Measurements from ENCODE around the gene ASAP2. TPM values are rescaled to one million over a fixed set of nuclear protein-coding genes. Genes with fewer than 3 reads are reported as not detected.

Gene ASAP2
- total RNA-seq, 3 donors from 2014 or later, result 50.4 to 84.1 (median 50.5) TPM

DNA sequence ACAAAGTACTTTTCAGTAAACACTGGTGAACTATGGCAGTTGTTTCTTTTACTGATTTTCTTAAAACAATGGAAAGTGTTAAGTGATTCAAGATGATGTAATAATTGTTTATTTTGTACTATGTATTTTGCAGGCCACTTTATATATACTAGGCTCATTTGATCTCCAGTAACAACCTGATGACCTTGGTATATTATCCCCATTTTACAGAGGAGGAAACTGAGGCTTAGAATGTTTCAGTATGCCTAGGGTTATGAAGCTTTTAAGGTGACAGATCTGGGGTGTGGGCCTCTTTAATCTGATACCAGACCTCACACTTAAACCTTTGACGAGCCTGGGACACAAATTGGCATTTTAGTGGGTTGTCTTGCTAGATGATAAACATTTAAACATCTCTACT, 153.5 kb downstream of the ASAP2 start:
- no peak for ATAC-seq
- intact Hi-C loops (cut with DNase I, micrococcal nuclease), result no loop called here
- Histone ChIP-seq H3K4me3 (no peak overlapping the region), H3K36me3 (ENCODE audit: low read depth) (no peaks in the 10 kb centered on the region), H3K9me3 (no peaks in the 10 kb centered on the region), H3K4me1 (ENCODE audit: low read depth) (no peaks in the 10 kb centered on the region)
- no peak for DNase-seq
- TF ChIP-seq CTCF (IDR thresholded peaks at IDR 0.05), result no peak

DNA sequence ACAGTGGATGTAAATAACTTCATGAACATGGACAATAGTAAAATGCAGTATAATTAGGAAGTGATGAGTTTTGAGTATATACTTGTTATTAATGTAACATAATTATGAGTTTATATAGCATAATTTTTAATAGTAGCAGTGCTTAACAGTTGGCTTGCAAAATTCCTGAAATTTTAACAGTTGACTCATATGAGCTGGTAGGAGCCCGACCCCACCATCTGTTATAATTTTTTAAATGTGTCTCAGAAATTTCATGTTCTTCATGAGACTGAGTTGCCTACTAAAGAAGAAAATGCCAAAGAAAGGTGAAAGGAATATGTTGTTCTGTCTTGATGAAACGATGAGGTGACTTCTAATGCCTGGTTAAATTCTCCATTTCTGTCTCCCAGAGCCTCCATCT, 154.1 kb downstream of the ASAP2 start:
- ATAC-seq (no peak), DNase-seq (no peak)
- H3K36me3 ChIP-seq (ENCODE audit: low read depth), result no peaks in the 10 kb centered on the region
- H3K9me3 ChIP-seq, result no peaks in the 10 kb centered on the region
- no peak overlapping the region for H3K4me3 ChIP-seq
- H3K4me1 ChIP-seq (ENCODE audit: low read depth), result no peaks in the 10 kb centered on the region
- intact Hi-C loops (cut with DNase I, micrococcal nuclease), result no loop called here
- TF ChIP-seq CTCF (IDR thresholded peaks at IDR 0.05), result no peak

DNA sequence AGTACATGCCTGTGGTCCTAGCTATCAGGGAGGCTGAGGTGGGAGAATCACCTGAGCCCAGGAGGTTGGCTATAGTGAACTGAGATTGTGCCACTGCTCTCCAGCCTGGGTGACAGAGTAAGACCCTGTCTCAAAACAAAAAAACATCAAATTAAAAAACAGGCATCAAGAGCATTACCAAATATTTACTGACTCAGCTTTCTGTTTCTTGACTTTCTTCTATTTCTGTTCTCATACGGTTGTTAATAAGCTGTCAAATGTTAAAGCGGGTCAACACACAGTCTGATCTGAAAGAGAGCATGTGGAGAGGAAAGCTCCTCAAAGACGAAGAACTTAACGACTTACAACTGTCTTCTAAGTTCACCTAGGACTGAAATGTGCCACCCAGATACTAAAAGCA, 157.8 kb downstream of the ASAP2 start:
- TF ChIP-seq CTCF (IDR thresholded peaks at IDR 0.05), result no peak
- intact Hi-C loops (cut with DNase I, micrococcal nuclease), result no loop called here
- no peak for ATAC-seq
- DNase-seq, result no peak
- Histone ChIP-seq H3K9me3 (no peaks in the 10 kb centered on the region), H3K36me3 (ENCODE audit: low read depth) (no peaks in the 10 kb centered on the region), H3K4me1 (ENCODE audit: low read depth) (no peaks in the 10 kb centered on the region), H3K4me3 (no peak overlapping the region)

- no peaks in the 10 kb centered on the region for H3K36me3 ChIP-seq (ENCODE audit: low read depth)
- no peak overlapping the region for H3K4me3 ChIP-seq
- intact Hi-C loops (cut with DNase I, micrococcal nuclease), result no loop called here
- no peak for DNase-seq
- no peaks in the 10 kb centered on the region for H3K9me3 ChIP-seq
- TF ChIP-seq CTCF (IDR thresholded peaks at IDR 0.05), result no peak
- H3K4me1 ChIP-seq (ENCODE audit: low read depth), result no peaks in the 10 kb centered on the region
- no peak for ATAC-seq
Measured at GRCh38 chr2:9364791-9365497, 158.3 kb downstream of the ASAP2 start.

DNA sequence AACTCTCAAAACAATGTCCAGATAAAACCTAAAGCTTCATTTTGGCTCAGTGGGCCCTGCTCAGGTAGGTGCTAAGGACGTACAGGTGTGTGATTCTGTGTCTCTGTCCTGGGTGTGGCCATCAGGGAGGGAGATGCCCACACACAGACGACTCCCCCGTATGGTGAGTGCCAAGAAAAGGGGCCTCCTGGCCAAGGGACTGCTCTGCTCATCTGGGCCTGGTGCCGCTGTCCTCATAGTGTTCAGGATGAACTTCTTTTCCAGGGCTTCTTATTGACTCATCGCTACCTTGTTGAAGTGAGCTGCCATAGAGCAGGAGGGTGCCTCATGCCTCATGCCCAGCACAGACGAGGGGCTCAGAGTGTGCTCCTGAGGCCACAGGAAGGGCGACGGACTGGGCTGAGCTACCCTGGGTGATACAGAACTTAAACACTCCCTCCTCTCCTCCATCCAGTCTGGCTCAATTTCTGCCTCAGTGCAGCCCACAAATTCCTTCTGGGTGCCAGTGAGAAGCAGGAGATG, 158.9 kb downstream of the ASAP2 start:
- no peak for ATAC-seq
- no peak for TF ChIP-seq CTCF (IDR thresholded peaks at IDR 0.05)
- Histone ChIP-seq H3K4me3 (no peak overlapping the region), H3K9me3 (no peaks in the 10 kb centered on the region), H3K4me1 (ENCODE audit: low read depth) (no peaks in the 10 kb centered on the region), H3K36me3 (ENCODE audit: low read depth) (no peaks in the 10 kb centered on the region)
- DNase-seq, result no peak
- intact Hi-C loops (cut with DNase I, micrococcal nuclease), result no loop called here

Data from mucosa of descending colon (tissue), 3 donors.